HG02943 (cell line): ENCODE results near the gene PPM1E.
"Not testable (repeated sequence)": the region's sequence is repeated elsewhere in the genome, so short reads cannot be mapped to it uniquely, and the experiment has no call there.

Source experiments
- ATAC-seq: cut with Tn5 transposase; IDR thresholded peaks from one replicate; pipeline ENCODE4 v1.9.1; 2021; ENCODE audit warnings: mild to moderate bottlenecking, low read depth, moderate library complexity; ENCODE audit not compliant: unreplicated experiment

PPM1E gene

DNA sequence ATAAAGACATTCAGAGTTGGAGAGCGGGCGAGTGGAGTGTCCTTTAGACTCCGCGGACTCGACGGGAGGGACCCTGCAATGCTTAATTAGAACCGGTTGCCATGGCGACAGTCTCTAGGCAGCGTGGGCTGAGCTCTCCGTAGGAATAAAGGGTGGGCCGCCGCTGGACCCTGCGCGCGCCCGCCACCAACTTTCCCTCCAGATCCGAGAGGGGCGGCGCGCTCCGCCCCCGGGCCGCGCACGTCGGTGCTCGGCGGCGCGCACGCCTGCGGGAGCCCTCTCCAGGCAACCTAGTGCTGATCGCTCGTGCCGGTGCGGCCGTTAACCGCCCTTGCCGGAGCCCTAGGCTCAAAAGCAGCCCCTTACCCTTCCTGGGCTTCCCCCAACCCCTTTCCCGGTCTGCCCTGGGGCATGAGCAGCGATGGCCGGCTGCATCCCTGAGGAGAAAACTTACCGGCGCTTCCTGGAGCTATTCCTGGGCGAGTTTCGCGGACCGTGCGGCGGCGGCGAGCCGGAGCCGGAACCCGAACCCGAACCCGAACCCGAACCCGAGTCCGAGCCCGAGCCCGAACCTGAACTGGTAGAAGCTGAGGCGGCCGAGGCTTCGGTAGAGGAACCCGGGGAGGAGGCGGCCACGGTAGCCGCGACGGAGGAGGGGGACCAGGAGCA, at the start of gene PPM1E:
TSS of gene PPM1E (plus strand) at position 278 of the 669 bp plus-strand sequence.
- ATAC-seq: no peak

DNA sequence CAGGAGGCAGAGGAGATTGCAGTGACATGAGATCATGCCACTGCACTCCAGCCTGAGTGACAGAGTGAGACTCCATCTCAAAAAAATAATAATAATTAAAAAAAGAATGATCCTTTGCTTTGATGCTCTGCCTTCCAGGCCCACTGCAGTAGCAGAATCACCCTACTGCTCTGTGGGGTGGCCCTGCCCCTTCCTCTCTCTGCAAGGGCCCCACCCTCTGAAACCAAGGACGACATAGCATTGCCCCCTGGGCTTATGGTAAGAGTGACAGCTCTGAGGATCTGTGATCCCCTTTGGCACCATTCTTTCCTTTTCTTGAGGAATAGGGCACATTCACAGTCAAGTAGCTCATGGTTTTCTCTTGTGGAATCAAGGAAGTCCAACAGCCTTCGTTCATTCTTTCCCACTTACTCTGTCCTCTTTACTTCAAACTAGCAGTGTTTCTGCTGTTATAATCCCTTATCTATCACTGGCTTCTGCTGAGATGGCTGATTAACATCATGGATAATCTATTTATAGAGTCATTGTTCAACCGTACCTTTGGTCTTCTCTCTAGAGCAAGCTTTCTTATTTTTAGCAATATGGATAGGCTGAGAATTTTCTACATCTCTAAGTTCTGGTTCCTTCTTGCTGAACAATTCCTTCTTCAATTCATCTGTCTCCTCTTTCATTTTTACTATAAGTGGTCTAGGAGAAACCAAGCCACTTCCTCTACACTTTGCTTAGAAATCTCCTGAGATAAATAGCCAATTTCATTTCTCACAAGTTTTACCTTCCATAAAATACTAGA, 49.1 kb upstream of the PPM1E start:
- ATAC-seq: no peak

DNA sequence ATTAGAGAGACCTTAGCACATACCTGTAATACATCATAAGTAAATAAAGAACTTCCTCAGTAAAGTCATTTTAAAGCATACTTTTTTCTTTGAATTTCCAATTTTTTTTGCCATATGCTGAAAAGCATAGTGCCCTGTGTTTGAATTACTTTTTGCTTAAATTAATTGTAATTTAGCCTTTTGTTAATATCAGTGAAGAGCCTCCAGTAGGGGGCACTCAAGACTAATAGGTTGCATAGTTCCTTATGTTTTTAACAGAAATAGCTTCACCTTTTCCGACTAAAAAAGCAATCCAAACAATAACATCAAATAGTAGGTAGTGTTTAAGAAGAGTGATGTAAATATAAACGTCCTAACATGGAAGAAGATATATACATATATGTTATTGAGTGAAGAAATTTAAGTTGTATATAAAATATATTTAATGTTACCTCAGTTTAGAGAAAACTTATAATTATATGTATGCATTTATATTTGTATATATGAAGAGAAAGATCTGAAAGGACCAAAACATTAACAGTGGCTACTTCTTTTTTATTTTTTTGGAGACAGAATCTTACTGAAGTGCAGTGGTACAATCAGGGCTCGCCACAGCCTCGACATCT, 44.6 kb upstream of the PPM1E start:
- ATAC-seq: no peak

DNA sequence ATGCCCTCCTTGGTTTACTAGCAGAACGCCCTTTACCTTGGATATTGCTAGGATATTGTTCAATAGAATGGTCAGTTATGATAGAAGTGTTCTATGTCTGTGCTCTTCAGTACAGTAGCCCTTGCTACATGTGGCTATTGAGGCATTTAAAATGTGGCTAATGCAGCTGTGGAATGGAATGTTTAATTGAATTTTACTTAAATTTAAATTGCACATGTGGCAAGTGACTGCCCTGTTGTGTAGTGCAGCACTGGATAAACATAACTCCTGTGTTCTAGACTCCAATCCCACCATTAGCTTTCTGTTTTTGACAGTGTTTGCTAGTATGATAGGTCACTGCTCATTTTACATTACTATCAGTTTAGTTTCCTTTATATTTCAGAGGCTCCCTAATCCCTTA, 33.4 kb upstream of the PPM1E start:
- ATAC-seq: no peak

DNA sequence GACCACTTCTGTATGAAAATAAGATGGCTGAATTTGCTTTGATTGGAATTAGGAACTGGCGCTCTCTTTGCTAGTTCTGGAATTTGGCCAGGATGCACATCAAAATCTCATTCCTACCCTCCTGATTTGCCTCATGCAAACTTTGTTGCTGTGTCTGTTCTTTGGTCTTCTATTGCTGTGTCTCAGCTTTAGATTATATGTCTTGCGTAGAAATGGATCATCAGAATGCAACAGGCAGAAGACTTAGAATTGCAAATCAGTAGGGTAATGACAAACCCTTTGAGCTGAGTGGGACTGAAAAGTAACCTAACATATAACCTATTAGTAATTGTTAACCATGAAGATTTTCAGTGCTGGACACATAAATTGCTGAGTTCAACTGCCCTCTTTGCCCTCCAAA, 33.0 kb upstream of the PPM1E start:
- ATAC-seq: no peak

DNA sequence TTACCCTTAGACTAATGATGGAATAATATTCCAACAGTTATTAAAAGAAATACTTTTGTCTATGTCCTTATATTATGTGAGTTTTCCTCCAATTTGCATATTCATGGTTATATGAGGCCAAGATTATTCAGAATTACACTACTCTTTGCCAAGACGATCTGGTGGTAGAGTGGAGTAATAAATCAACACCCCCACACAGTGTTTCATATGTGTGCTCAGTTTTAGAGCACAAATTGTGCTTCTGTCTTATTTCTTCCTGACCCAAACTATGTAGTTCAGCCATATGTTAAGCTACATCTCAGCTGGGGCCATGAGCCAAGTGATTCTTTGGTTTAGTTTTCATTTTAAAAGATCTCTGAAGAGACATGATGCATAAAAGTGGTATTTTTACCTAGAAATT, 26.9 kb upstream of the PPM1E start:
- ATAC-seq: no peak

DNA sequence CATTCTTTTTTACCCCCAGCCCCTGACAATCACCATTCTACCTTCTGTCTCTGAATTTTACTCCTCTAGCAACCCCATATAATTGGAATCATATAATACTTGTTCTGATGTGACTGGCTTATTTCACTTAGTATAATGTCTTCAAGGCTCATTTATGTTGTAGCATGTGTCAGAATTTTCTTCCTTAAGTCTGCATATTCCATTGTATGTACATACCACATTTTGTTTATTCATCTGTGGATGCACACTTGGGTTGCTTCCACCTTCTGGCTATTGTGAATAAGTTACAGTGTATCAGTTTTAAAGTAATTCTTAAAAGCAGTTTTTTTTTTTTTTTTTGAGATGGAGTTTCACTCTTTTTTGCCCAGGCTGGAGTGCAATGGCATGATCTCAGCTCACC, 24.7 kb upstream of the PPM1E start:
- no peak for ATAC-seq

DNA sequence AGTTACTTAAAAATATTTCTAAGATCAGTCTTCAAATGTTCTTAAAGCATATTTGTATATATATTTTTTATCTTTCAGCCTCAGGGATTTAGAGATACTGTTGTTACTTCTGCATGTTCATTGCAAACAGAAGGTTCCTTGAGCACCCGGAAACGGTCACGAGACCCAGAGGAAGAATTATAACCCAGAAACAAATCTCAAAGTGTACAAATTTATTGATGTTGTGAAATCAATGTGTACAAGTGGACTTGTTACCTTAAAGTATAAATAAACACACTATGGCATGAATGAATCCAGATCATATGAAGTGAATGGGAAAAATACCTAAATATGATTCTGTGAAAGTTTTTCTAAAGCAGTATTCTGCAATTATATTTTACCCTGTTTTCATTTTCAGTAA, 21.6 kb upstream of the PPM1E start:
- no peak for ATAC-seq

DNA sequence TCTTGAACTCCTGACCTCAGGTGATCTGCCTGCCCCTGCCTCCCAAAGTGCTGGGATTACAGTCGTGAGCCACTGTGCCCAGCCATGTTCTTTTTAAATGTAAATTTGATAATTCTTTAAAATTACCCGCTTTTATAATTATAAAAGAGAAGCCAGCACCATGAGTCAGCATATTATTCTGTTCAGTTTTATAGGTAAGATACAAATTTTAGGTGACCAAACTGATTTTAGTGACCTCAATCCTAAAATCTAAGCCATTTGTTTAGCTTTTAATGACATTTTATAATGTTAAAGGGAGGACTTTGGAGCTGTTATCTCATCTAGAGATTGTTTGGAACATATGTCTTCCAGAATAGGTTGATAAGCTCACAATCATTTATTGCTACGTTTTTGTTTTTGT, 20.8 kb upstream of the PPM1E start:
- no peak for ATAC-seq

DNA sequence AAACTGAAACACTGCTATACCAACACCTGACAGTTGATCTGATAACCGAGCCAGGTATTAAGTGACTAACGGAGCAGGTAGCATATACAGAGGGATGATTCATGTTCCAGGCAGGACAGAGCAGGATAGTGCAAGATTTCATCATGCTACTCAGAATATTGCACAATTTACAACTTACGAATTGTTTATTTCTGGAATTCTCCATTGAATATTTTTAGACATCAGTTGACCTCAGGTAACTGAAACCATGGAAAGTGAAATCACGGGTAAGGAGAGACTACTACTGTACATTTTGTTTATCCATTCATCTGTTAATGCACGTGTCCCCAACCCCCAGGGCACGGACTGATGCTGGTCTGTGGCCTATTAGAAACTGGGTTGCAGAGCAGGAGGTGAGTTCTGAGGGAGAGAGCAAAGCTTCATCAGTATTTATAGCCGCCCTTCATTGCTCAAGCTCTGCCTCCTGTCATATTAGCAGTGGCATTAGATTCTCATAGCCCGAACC, 14.5 kb upstream of the PPM1E start:
- no peak for ATAC-seq

DNA sequence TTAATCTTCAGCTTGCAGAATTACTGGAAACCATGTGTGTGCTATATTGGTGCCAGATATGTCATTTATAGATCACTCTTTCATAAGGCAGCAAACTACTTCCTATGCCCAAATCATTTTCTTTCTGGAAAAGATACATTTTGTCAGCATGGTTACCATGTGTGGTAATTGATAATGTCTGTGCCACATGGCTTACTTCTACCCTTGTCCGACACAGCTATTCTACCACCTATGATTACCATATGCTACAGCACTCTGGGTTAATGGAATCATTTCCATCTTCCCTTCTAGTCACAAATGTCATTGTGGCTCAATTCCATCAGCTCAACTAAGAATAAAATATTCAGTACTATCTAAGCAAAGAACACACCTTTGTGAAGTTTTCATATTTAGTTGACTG, 8.0 kb upstream of the PPM1E start:
- ATAC-seq: no peak

DNA sequence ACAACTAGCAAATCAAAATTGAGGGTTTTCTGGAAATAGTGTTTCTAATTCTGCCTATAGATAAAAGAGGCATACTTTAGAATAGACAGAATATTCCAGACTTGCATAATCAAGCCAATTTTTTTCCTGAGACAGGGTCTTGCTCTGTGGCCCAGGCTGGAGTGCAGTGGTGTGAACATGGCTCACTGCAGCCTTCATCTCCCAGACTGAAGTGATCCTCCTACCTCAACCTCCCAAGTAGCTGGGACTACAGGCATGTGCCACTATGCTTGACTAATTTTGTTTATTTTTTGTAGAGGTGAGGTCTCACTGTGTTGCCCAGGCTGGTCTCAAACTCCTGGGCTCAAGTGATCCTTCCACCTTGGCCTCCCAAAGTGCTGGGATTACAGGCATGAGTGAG, 6.0 kb upstream of the PPM1E start:
- not testable (repeated sequence) for ATAC-seq

DNA sequence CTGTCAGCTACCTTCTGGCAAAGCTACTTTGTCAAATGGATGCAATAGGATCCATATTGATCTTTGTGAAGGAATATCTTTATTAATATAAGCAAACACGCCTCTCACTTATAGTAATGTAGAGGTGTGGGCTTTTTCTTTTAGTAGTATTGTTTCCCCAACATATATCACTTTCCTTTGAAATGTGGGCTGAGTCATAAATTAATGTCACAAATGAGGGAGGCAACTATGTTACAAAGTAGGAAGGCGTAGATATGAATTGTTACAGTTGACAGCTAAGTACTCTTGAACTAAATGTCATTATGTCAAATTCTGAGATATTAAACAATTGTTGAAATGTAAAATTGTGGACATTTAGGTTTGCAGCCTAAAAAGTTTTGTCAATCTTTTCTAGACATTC, 2.6 kb upstream of the PPM1E start:
- ATAC-seq: no peak

DNA sequence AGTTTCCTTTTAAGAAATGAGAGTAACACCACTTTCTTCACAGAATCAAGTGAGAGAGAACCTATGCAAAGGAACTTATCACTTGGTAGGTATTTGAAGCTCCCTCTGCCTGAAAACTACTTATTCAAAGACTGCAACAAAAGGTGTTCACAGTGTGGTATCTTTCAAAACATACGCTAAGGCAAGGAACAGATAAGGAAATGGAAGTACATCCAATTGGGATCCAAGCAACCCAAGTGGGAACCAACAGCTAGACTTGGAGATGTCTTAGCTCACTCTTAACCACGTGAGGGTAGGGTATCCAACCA, 431 bp upstream of the PPM1E start:
- no peak for ATAC-seq

DNA sequence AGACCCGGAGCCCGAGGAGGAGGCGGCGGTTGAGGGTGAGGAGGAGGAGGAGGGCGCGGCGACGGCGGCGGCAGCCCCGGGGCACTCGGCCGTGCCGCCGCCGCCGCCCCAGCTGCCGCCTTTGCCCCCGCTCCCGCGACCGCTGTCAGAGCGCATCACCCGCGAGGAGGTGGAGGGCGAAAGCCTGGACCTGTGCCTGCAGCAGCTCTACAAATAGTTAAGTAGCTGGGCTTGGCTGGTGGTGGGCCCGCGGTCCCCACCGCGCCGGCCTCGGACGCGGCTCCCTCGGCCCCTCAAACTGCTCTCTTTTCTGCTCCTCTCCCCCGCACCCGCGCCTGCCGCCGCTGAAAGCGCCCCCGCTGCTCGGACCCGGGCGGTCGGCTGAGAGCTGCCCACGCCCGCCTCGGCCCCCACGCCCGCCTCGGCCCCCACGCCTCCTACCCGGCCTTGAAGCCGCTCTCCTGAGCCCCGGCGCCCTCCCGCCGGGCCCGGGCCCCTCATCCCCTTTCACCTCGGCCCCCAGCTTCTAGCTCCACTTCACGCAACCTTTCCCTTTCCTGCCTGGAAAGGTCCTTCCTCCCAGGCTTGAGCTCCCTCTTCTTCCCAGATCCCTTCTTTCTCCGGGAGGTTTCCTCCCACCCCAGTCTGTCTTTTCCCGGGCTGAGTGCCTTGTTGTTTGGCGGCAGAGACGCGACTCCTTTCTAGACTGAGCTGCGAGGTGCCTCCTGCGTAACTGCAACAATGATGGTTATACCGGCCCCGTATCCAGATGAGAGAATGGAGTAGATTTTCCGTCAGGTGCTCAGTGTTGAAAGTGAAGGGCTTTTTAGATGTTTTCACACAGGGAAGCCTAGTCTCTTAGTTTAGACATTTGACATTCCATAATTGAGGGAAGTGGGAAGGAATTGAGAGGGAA, 850 bp downstream of the PPM1E start:
- ATAC-seq: no peak

DNA sequence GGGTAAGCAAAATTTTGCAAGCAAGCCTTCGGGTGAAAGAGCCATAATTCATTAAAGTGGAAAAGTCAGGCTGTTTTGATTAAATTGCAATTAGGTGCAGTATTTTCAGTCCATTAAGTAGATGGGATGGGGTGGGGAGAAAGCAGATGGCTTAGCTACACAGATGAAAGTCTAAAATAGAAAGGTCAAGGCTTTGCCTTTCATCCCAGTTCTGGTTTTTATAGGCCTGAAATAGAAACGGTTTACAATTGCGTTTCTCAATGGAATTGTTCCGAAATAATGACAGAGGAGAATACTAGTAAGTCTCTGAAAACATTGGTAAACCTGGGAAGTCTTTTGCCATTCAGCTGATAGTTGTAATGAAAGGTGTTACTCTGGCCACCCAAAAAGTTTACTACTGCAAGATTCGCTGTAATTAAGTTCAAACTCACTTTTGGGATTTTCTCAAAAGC, 1.5 kb downstream of the PPM1E start:
- no peak for ATAC-seq

DNA sequence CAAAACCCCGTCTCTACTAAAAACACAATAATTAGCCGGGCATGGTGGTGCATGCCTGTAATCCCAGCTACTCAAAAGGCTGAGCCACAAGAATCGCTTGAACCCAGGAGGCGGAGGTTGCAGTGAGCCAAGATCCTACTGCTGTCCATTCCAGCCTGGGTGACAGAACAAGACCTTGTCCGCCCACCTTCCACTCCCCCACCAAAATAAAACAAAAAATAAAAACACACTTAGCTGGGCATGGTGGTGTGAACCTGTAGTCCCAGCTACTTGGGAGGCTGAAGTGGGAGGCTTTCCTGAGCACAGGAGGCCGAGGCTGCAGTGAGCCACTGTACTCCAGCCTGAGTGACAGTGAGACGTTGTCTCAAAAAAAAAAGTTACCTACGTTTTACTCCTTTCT, 3.2 kb downstream of the PPM1E start:
- no peak for ATAC-seq

DNA sequence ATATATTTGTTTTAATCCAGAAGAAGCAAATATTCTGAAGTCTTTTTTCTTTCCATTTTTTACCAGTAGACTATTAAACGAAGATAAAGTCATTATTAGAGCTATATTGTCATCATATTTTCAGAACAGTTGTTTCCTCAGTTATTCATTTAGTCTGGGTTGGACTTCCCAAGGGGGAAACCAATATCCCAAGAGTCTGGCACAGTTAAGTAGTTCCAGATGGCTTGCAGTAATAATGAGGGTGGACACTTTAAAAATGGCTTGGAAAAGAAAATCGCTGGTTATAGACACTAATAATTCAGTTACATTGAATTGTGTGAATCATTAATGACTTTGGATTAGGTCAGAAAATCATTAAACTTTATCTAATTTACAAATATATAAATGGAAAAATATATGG, 3.9 kb downstream of the PPM1E start:
- ATAC-seq: no peak

DNA sequence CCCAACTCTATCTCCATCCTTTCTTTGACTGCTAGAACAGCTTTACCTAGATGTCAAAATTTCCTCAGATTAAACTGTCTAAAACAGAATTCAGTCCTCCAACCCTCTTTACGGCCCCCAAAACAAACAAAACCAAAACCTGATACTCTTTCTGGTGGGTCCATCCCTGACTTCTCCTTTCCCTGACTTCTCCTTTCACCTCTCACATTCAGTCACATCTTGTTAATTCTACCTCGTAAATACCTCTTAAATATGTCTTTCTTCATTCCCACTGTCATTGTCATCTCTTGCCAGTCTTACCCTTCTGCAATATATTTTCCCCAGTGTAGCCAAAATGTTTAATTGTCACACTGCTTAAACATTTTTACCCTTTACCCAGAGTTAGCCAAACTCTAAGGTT, 4.6 kb downstream of the PPM1E start:
- ATAC-seq: no peak

DNA sequence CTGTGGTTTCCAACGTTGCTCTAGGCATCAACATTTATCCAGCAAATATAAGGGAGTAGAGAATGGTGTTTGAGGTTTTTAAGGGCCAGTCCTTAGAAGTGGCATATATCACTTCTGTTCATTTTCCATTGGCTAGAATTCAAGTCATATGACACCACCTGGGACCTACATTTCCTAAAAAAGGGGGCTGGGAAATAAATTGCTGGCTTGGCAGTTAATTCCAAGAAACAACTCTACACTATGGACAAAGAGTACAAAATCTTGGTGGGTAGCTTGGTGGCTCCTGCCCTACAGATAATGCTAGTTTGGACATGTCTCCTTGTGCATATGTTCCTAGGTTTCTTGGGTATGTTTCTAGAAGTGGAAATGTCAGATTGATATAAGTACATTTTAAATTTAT, 7.6 kb downstream of the PPM1E start:
- no peak for ATAC-seq

DNA sequence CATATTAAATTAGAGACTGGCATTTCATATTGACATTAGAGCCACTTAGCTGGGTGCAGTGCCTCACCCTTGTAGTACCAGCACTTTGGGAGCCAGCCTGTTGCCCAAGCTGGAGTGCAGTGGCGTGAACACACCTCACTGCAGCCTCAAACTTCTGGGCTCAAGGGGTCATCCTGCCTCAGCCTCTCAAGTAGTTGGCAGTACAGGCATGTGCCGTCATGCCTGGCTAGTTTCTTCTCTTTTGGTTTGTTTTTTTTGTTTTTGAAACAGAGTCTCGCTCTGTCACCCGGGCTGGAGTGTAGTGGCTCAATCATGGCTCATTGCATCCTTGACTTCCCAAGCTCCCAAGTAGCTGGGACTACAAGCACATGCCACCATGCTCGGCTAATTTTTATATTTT, 8.7 kb downstream of the PPM1E start:
- ATAC-seq: no peak
